Activated CD4-positive, alpha-beta T cell treated with anti-CD3 and anti-CD28 coated beads, Interleukin-2, Interleukin-6, amounts not matched to agents 100 ng/mL and 50 ng/mL, durations not matched to agents 16 hours and 8 hours (primary cell): ENCODE results near the gene XRCC1.
"Not testable (repeated sequence)": the region's sequence is repeated elsewhere in the genome, so short reads cannot be mapped to it uniquely, and the experiment has no call there.

Experiments
- DNase-seq: peaks from one replicate; pipeline ENCODE4 v3.0.0-alpha.2; 2020

The XRCC1 gene

DNA sequence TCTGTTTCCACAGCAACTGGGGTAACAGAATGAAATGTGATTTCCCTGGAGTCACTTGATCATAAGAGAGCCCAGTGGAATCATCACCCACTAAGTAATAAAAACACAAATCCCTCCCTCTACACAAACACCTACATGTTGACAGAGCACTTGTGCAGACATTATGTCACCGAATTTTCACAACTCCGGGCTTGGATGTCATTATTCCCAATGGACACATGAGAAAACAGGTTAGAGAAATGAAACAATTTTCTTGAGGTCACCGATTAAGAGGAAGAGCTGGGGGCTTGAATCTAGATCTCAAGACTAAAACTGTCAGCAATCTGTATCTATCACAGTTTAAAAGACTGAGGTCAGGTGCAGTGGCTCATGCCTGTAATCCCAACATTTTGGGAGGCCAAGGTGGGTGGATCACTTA, 3.1 kb downstream of the XRCC1 start:
- DNase-seq: no peak

DNA sequence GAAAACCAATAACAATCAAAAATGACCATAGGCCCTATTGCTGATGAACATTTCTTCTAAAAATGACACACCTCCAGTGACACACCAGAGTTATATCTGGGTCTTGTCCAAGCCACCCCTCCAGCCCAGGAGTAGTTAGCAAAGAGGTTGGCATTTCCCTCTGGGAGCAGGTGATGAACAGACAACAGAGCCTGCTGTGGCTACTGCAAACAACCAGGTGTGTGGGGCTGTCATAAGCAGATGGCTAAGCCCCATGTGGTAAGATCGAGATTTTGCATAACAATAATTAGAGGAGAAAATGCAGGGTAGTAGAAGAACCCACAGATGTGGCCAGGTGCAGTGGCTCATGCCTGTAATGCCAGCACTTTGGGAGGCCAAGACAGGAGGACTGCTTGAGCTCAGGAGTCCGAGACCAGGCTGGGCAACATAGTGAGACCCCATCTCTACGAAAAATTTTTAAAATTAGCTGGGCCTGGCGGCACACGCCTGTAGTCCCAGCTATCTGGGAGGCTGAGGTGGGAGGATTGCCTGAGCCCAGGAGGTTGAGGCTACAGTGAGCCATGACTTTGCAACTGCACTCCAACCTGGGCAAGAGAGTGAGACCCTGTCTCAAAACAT, 5.0 kb downstream of the XRCC1 start:
- no peak for DNase-seq

DNA sequence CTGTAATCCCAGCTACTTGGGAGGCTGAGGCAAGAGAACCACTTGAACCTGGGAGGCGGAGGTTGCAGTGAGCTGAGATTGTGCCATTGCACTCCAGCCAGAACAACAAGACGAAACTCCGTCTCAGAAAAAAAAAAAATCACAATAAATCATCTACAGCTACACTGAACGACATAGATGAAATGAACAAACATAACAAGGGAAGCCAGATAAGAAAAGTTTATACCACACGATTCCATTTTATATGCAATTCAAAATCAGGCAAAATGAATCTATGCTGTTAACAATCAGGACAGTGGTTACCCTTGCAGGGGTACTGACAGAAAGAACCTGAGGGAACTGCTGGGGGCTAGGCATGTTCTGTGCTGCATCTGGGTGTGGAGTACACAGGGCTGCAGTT, 5.7 kb downstream of the XRCC1 start:
- no peak for DNase-seq

DNA sequence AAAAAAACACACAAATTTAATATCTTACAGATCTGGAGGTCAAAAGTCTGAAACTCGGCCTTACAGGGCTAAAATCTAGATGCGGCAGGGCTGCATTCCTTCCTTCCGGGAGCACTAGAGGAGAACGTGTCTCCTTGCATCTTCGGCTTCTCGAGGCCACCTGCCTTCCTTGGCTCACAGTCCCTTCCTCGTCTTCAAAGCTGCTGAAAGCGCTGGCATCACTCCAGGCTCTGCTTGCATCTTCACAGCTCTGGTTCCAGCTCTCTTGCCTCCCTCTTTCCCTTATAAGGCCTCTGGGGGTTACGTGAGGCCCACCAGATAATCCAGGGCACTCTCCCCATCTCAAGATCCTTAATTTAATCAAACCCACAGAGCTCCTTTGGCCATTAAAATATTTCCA, 10.5 kb downstream of the XRCC1 start:
- DNase-seq: no peak

DNA sequence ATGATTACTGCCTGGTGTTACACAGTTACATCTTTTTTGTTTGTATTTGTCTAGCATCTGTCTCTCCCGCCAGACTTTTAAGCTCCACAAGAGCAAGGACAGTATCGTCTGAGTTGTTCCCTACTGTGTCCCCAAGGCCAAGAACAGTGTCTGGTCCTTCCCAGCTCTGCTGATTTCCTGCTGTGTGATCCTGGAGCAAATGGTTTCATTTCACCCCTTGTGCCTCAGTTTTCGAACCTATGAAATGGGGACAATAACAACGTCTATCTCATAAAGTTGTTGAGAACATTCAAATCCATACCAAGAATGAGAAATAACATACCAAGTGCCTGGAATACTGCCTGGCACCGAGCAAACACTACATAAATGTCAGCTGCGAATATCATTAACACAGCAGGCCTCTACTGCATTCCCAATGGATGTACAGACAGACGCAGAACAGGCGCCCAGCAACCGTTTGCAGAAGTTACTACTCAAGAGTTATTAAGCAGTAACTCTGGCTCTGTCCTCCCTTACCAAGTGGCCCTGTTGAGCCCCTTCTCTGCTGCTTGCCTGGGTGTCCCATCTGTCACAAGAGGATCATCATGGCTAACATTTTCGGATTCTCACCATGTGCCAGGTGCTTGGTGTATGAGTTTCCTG, 11.4 kb downstream of the XRCC1 start:
- no peak for DNase-seq

DNA sequence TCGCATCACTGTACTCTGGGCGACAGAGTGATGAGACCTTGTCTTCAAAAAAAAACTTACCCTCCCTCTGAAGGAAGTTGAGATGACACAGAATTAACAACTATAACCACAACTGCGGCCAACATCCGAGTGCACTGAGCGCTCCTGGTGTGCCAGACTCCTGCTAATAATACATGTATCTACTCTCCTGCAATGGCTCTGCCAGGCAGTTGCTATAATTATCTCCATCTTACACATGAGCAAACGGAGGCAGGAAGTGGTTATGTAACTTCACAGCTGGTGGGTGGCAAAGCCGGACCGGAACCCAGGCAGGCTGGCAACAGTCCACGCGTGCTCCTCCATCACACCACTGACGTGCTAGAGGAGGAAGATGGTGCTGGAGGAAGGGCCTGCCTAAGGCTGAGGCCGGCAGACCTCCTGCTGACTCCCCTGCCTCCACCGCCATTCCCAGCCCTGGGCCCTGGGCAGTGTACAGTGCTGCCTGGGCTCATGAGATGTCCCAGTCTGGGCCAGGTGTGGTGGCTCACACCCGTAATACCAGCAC, 12.6 kb downstream of the XRCC1 start:
- peak; percentile 89 for DNase-seq

DNA sequence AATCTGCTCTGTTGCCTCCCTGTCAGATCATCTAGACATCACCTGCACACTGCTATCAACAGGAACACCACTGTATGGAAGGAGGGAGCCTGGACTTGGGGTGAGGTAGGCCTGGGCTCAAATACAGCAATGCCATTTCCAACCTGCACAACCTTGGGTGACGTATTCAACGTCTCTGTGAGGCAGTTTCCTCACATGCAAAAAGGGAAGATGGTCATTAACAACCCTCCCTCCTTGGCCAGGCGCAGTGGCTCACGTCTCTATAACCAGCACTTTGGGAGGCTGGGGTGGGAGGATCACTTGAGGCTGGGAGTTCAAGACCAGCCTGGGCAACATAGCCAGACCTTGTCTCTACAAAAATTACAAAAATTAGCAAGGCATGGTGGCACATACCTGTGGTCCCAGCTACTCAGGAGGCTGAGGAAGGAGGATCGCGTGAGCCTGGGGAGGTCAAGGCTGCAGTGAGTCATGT, 13.1 kb downstream of the XRCC1 start:
- DNase-seq: no peak

DNA sequence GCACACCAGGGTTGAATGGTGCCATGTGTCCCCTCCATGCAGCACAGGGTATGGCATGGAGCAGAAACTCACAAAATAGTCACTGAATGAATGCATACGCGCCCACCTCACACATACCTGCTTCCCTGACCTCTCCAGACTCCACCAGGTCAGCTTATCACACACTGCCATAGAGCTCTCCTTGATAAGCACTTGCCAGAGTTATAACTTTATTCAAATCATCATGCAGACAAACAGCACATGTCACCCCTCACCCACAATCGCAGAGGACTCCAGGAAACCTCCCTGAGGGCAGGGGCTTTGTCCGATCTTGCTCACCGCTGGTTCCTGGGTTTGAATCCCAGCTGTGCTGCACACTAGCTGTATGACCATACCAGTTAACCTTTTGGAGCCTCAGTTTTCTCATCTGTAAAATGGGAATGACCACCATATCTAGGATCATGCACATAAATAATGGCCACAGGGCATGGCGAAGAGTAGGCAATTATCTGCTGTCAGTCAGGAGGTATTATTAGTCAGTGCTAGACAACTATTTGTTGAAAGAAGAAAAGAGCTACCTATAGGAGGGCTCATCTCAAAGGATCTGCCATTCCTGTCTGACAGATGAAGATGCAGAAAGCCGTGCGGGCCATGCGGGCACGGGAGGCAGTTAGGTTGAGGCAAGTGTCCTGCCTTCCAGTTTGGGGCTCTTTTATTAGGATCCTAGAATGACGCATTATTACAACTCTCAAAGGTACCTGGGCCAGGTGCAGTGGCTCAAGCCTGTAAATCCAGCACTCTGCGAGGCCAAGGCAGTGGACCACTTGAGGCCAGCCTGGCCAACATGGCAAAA, 14.0 kb downstream of the XRCC1 start:
- no peak for DNase-seq

DNA sequence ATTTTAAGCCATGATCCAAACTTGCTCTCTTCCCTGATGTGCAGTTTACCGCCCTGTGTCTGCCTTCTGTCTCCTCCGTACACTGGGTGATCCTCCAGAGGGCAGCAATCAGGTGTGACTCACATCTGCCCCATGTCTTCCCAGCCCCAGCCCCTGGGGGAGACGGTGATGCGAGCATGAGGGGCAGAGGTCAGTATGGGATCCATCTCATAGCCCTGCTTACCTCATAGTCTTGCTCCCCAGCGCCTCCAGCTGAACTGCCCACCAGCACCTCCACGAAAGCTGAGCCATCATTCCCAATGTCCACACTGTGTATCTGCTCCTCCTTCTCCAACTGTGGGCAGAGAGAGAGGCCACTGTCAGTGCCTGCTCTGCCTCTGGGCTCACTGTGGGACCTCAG, 14.6 kb downstream of the XRCC1 start:
- no peak for DNase-seq

DNA sequence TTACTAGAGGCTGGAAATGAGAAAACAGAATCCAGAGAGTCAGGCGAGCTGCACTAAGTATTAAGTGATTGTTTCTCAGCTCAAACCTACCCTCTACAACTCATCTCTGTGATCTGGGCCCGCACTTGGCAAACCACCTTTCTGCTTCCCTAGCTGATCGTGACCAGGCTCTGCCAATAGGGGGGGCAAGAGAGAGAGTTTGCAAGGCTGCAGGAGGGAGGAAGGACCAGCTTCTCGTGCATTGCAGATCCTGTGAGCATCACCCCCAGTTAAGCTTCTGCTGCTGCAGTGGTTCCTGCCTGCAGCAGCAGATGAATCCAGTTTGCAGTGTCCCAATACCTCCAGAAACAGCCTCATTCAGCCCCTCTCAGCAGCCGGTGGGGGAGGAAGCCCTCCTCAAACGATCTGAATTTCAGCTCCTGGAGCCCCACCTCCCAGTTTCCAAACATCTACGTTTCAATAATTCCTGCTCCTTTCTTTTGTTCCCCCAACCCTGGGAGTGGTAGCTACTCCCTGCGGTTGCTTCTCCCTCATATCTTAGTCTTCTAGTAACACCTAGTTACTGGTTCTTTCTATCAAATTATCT, 20.0 kb downstream of the XRCC1 start:
- DNase-seq: peak; percentile 90

DNA sequence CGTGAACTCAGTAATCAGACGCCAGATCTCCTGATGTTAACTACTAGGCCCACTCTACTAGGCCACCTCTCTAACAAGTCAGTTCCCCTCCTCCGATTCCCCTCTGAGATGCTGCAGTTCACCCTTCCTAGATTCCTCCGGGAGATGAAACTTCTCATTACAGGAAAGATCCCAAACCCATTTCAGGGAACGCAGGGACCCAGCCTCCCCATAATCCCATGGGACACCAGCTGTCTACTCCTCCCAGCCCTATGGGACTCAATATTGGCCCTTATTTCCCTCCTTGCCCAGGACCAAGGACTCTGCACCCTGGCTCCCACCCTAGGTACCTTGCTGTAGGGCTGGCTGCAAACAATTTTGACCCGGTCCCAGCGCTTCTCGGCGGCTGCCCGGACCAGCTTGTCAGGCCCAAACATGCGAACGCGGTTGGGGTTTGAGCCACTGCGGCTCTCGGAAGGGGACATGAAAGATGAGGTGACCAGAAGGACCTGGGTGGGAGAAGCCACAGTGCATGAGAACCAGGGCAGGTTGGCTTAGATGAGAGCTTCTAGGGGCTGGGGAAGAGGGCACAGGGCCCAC, 20.9 kb downstream of the XRCC1 start:
- DNase-seq: no peak

DNA sequence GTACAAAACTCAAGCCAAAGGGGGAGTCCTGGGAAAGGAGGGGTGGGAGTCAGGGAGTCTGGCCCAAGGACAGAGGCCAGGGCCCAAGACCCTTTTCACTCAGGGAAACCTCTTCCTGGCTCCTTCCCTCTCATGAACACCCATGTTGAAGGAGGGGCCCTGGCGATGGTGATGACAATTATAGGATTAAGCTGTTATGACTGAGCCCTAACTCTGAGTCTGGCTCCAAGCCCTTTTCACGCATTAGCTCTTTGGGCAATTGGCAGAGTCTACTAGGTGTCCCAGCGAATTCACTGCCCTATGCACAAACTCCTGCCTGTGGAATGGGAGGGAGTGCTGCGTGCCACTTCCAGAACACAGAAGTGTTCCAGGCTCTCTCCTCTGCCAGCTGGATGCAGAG, 21.7 kb downstream of the XRCC1 start:
- no peak for DNase-seq

DNA sequence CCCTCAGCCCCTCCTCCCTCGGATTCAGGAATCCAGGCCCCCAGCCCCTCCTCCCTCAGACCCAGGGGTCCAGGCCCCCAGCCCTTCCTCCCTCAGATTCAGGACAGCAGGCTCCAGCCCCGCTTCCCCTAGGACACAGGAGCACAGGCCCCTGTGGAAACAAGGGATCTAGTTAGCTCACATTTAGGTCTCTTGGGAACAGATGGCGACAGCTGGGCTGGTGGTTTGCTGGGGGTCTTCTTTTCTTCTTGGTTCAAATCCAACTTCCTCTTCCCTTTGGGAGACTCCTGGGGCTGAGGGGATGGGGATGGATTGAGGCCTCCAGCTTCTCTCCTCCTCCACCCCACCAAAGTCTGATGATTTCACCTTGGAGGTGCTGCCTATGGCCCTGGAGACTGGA, 22.7 kb downstream of the XRCC1 start:
- no peak for DNase-seq

DNA sequence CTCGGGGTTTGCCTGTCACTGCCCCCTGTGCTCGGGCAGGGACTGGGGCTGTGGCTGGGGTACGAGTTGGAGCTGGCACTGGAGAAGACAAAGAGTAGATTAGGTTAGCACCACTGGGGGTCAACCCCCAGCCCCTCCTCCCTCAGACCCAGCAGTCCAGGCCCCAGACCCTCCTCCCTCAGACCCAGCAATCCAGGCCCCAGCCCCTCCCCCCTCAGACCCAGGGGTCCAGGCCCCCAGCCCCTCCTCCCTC, 23.2 kb downstream of the XRCC1 start:
- DNase-seq: no peak

DNA sequence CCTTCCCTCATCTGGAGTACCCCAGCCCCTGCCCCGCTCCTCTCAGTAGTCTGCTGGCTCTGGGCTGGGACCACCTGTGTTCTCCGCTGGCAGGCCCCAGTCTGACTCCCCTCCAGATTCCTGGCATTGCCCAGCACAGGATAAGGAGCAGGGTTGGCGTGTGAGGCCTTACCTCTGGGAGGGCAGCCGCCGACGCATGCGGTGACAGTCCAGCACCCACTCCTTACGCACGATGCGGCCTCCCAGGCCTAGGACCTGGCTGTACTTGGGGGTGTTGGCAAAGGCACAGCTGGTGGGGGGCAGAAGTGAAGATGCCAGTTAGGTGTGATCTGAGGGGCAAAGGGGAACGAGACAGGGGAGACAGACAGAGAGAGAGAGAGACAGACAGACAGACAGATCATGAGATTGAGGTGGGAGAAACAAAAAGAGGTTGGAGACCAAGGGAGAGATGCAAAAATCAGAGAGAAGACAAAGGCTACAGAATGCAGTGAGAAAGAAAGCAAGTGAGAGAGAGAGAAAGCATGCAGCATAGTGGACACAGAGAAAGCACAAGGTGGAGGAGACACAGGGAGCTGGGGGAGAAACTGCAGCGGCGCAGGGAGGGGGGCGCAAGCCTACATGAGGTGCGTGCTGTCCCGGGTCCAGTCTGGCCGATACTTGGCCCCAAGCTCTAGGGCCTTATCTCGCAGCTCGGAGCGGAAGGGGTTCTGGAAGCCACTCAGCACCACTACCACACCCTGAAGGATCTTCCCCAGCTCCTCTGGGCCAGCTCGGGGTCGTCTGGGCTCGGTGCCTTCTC, 23.7 kb downstream of the XRCC1 start:
- no peak for DNase-seq

DNA sequence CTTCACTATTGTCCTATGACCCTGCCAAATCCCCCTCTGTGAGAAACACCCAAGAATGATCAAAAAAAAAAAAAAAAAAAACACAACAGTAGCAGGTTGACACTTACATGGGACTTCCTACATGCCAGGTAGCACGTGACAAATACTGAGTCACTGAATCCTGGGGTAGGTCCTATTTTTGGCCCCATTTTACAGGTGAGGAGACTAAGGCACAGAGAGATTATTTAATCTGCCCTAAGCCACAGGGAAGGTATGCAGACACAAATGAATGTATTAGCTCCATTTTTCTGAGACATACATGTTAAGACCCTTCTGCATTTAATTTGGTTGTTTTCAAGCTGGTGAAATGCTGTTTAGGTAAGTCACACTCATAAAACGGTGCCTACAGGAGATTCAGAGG, 26.6 kb downstream of the XRCC1 start:
- DNase-seq: no peak

DNA sequence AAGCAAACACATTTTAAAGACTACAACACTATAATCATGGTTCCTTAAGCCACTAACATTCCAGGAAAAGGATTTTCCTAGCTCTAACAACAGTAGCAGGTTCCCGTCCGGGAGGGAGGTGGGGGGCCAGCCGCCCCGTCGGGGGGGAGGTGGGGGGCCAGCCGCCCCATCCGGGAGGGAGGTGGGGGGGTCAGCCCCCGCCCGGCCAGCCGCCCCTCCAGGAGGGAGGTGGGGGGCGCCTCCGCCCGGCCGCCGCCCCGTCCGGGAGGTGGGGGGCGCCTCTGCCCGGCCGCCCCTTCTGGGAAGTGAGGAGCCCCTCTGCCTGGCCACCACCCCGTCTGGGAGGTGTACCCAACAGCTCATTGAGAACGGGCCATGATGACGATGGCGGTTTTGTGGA, 27.4 kb downstream of the XRCC1 start:
- not testable (repeated sequence) for DNase-seq

DNA sequence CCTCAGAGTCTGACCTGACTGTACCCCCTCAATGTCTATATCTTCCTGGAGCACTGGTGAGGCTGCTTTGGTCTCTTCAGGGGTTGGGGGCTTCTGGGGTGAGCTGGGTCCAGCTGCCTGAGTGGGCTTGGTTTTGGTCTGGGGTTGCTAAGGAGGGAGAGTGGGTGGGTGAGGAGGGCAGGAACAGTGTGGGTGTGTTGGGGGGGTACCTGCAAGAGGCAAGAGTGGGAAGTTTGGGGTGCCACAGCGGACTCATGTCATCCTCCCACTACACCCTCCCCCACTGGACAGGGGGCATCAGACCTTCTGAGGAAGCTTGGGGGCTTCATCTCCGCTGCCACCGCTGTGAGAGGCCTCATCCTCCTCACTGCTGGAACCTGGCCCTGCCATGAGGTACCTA, 28.7 kb downstream of the XRCC1 start:
- DNase-seq: no peak

DNA sequence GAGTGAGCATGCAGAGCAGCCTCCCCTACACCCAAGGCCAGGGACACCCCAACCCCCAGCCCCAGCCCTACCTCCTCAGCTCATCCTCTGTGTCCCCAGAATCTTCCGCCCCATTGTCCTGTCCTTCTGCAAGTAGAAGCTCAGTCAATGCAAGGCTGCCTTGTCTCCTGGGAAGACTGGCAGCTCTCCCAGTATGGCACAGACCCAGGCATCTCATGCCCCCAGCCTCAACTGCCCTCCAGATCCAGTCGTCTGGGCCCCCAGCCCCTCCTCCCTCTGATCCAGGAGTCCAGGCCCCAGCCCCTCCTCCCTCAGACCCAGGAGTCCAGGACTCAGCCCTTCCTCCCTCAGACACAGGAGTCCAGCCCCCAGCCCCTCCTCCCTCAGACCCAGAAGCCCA, 29.3 kb downstream of the XRCC1 start:
- no peak for DNase-seq

DNA sequence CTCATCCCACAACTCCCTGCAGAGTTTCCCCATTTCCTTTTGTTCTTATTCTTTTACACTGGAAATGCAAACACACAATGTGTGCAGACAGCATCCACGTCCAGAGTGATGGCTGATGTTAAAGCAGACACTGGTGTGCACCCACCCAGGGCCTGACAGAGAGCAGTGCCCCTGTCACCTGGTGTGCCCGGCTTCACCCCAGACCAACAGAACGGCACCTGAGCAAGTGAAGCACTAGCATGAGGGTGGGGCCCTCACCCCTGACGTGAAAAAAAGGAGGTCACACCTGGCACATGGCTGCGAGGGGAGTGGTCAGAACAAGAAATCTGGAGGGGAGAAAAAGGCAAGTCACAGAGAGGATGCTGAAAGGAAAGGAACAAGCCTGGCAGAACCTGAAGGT, 30.1 kb downstream of the XRCC1 start:
- DNase-seq: no peak

DNA sequence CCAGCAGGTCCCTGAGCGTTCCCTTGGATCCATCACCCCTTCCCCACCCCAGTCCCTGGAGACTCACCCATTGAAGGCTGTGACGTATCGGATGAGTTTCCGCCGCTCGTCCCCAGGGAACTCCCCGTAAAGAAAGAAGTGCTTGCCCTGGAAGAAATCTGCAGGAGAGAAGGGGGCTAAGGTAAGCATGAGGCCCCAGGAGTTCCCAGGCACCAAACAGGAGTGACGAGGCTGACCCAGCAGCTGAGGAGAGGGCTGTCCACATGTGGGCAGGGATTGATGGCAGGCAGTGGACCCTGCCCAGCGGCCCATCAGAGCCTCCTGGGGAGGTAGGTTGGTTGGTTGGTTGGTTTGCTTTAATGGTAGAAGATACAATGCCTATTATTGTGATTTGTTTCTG, 31.2 kb downstream of the XRCC1 start:
- DNase-seq: no peak

DNA sequence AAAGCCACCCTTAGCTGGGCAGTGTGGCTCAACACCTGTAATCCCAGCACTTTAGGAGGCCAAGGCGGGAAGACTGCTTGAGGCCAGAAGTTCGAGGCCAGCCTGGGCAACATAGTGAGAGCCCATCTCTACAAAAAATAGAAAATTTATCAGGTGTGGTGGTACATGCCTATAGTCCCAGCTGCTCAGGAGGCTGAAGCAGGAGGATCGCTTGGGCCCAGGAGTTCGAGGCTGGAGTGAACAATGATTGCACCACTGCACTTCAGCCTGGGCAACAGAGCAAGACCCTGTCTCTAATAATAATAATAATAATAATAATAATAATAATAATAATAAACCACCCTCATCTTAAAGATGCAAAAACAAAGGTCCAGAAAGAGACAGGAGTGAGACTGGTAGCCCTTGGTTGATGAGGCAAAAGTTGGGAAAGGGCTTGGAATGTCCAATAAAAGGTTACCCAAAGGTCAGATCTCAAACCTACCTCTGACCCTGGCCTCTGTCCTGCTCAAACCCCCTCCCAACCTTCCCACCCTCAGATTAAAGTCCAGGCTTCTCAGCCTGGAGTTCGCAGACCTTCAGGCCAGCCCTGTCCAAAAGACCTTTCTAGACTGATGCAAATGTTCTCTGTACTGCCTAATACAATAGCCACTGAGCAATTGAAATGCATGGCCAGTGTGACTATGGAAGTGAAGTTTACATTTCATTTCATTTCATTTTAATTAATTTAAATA, 33.2 kb downstream of the XRCC1 start:
- DNase-seq: no peak
